Measurements from ENCODE around the gene GPX2.

GPX2 gene

GRCh38 chr14:64958743-64959142 lies 16.2 kb upstream of the GPX2 start:
- no peak for DNase-seq

DNA sequence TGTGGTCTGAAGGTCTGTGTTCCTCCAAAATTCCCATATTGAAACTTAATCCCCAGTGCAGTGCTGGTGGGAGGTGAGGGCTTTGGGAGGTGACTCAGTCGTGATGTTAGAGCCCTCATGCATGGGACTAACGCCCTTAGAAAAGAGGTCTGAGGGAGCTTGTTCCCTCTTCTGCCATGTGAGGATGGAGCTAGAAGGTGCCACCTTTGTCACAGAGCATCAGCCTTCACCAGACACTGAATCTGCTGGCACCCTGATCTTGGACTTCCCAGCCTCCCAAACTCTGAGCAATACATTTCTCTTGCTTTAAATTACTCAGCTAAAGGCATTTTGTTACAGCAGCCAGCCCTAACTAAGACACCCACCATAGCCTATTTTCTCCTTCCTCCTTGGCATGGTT lies 15.7 kb upstream of the GPX2 start:
- no peak for DNase-seq

DNA sequence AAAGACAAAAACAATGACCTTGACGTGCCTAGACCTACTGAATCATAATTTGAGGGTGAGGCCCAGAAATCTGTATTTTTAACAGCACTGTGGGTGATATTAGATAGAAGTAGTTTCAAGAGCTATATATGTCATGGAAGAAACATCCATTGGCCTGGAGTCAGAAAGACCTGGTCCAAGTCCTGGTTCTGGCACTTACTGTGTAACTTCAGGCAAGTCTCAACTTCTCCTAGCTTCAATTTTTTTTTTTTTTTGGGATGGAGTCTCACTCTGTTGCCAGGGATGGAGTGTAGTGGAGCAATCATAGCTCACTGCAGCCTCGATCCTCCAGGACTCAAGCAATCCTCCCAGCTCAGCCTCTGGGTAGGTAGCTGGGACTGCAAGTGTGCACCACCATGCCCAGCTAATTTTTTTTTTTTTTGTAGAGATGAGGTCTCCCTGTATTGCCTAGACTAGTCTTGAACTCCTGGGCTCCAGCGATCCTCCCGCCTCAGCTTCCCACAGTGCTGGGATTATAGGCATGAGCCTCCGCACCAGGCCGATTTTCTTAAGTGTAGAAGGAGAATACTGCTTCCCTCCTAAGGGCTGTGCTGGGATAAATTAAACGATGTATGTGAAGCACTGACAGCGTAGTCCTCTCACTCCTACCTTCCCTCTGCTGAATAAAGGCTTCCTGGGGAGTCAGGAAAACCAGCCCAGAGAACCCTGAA lies 14.3 kb upstream of the GPX2 start:
- no peak for DNase-seq

- no peak for DNase-seq
Observed at GRCh38 chr14:64955297-64955696, 12.8 kb upstream of the GPX2 start.

DNA sequence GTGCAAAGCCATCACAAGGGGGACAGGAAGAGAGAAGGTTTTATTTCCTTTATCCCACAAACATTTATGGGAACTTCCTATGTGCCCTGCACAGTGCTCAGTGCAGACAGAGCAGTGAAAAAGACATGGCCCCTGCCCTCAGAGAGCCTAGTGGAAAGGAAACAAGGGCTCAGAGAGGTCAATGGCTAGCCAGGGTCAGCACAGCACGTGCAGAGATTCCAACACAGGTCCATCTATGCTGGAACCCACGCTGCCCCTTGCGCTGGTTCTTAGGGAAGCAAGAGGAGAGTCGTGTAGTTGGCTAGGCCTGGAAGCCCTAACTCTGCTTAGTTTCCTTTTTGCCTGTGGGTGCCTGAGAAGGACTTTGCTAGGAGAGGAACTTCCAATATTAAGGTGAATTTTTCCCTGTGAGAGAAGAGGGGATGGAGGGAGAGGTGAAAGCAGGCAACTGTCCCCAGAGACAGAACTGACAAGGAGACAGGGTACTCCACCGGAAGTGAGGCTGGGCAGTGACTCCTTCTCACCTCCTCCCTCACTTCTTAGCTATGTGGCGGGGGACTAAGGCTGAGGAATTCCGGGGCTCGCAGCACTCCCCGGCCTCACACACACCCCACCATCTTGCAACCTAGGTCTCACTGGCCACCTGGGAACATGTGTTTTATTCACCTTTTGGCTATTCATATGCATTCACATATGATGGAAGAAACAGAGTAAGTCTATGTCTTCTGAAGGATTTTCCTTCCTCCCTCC lies 12.1 kb upstream of the GPX2 start:
- DNase-seq: no peak

- DNase-seq: no peak
Observed at GRCh38 chr14:64953661-64954060, 11.1 kb upstream of the GPX2 start.

DNA sequence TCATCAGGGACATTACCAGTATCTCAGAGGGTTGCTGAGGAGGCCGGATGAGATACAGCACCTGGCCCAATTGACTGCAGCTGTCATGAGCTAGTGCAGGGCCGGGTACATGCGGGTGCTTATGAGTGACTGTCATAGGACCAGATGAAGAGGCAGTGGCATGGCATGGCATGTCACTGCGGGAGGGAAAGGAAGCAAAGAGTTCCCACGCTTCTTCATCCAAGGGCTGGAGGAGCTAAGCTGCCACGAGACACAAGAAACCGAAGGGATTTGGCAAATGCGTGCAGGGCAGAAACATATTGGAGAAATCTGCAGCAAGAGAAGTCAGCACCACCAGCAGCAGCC lies 10.7 kb upstream of the GPX2 start:
- DNase-seq: no peak

DNA sequence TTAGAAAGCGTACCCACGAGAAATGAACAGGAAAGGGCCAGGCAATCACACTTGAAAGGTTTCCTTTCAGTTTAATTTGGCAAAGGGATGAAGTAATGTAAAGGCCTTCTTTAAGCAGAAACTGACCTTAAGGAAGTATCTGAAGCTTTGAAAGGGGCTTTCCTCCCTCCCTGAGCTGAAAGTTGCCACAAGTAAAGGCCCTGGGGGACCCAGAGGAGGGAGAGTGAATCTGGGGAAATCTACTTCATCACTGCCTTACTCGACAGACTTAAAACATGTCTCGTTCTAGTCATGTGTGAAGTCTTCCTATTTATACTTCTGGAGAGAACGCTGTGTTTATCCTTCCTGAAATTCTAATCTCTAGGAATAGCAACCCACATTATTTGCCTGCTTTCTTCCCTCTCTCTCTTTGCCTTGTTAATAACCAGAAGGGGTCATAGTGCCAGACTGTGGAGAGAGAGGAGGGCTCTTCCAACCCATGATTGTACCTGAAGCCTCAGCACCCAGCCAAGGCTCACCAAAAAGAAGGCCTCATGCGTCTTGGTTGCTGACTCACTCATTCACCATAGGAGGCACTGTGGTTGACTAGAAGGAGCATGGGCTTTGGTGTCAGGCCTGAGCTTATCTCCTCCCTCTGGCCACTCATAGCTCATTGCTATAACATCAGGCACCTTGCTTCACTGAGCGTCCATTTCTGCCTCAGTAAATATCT lies 10.2 kb upstream of the GPX2 start:
- DNase-seq: no peak

DNA sequence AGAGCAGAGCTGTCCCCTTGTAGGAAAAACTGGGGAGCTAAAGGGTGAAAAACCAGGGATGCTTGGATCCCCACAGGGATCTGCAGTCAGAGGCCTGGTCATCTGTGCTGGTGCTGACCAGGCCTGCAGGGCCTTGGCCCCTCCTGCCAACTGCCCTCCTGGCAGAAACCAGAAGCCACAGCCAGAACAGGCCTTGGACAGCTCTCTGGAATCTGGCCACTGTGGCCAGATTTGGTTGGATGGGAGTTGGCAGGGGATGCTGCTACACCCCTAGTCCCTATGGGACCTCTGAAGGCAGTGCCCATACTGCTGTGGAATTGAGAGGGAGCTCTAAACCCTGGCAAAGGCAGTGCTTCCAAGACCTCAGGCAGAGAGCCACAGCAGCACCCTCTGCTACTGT lies 9.2 kb upstream of the GPX2 start:
- DNase-seq: no peak

DNA sequence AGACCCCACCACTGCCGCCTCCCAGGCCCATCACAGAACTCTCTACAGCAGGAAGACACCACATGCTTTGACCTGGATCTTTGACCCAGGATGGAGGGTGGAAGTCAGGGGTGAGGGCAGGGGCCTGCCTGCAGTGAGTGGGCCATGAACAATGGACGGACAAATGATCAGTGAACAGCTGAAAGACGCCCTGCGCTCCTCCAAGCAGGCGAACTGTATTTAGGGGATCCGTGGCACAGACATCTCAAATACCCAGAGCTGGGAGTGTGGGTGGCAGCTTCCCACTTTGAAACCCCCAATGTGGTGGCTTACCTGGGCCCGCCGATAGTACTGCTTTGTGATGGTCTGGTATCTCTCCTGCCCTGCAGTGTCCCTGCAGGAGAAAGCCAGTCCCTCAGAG lies 8.7 kb upstream of the GPX2 start:
- DNase-seq: no peak

DNA sequence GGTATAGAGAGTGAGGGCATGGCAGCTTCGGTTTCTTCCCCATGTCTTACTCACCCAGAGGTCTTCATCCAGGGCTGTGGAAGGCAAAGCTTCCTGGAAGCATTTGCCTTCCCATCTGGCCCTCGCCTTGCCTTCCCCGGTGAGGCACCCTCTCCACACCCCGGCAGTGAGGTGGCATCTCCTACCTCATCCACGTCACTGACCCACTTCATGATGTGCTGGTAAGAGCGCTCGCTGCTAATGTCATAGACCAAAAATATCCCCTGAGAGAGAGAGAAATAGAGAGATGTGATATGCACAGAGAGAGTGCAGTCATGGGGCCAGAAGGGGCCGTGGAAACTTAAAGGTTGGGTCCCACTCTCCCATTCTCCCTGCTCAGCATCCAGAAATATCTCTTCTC lies 8.3 kb upstream of the GPX2 start:
- DNase-seq: no peak

DNA sequence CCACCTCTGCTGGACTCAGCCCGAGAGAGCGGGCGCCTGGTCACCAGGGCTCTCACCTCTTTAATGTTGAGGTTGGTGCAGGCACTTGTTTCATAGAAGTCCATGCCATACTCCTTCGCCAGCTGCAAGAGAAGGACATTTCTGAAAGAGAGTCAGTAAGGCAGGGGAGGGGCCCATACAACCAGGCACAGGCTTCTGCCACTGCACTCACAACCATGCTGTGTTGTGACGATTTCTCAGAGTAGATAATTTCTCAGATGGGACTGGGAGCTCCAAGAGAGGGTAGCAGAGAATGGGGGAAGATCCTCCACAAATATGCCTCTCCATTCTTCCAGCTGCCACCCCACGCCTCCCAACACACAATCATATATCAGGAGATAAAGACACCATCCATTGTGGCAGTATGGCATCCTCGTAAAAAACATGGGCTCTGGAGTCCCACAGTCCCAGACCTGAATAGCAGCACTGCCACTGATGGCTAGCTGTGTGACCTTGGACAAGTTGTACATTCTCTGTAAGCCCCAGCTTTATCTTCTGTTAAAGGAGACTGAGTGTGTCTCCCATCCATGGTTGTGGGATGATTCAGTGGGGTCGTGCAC lies 6.2 kb upstream of the GPX2 start:
- no peak for DNase-seq

DNA sequence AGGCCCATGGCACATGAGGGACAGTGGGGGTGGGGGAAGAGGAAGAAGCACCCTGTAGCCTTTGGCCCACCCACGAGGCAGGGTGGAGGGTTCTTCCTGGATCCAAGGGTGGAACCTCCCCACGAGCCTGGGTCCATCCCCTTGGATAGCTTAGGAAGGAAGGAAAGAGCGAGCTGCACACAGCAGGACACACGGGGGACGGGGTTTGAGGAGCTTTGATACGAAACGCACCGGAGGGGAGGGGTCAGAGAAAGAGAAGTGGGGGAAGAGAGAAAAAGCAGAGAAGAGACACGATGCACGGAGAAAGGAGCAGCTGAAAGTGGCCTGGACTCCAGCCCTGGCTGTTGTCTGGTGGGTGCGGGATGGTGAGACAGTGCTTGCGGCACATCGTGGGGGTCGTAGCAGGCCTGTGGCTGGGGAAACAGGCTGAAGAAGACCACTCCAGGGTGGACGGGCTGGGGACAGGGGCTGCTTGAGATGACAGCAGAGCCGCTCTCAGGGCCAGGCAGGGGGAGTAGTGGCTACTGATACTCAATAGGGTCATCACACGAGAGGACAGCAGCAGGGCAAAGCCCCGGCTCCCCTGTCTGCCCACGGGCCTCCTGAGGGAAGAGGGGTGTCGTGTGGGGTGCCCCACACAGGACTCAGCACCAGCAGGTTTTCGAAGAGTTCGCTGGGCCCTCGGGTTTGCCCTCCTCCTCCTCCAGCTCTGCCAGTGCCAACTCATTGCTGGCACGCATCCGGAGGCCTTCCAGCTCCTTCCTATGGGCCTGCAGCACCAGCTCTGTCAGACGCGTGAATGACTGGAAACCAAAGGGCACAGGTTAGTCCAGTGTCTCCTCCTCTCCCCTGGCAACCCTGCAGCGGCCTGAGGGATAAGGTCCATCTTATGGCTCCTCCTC lies 5.4 kb upstream of the GPX2 start:
- DNase-seq: no peak

- no peak for DNase-seq
Observed at GRCh38 chr14:64946310-64947045, 3.9 kb upstream of the GPX2 start.

DNA sequence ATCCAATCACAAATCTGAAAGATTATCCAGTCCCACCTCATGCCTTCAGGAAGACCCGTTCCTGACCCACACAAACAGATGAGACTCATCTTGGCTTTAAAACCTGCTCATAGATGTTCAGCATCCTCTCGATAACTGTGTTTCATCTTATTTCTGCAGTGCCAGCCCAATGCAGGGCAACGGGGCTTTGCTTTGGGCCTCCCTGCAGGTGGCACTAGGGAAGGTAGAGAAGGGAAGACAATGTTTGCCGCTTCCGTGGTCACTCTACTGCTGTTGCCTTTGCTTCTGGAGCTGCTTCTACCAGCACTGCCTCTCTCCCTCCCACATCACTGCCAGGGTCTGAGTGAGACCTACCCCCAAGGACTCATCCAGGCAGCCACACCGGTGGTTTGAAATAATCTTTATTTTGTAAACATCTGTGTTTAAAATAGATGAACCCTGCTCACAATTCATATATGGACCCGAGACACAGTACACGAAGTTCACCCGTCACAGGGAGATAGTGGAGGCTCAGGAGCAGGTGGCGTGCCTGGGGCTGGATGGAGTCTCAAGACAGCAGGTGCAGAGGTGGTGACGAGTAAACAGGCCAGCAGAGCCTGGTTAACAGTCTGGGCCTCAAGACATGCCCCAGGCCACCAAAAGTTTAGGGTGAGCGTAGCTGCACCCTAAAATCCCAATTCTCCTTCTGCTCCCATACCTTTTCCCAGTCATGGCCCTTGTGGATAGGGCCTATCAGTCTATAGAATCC lies 3.1 kb upstream of the GPX2 start:
- no peak for DNase-seq

DNA sequence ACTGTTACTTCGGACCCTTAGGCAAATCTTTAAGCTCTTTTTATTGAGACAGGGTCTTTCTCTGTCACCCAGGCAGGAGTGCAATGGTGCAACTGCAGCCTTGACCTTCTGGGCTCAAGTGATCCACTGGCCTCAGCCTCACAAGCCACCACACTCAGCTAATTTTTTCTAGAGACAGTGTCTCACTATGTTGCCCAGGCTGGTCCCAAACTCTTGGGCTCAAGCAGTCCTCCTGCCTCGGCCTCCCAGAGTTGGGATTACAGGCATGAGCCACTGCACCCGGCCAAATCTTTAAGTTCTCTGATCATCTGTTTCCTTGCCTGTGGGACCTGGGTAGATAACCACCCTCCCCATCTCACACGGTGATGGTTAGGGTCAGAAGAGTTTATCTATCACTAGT lies 2.3 kb upstream of the GPX2 start:
- no peak for DNase-seq

GRCh38 chr14:64944041-64944440 lies 1.5 kb upstream of the GPX2 start:
- DNase-seq: no peak

GRCh38 chr14:64943556-64943955 lies 1.0 kb upstream of the GPX2 start:
- no peak for DNase-seq

DNA sequence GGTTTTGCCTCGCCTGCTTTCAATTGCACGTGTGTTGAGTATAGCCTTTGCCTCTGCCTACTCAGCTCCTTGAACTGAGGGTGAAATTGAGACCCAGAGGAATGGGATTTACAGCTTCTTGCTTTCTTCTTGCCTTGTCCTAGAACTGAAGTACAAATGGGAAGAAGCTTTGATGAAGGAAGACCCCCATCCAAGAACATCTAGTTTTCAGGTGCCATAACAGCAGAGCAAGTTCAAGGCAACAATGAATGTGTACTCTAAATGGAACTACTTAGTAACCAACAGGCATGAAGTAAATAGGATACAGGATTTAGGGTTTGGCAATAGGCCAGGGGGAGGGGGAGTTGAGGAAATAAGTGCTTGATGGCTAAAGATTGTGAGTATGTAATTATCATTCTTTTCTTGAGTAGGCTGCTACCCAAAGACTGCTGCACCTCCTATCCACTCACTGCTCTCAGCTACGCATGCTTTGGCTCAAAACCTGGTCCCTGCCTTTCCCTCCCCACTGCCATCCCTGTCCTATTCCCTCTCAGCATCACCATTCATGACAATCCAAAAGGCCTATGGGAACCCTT lies 2.1 kb downstream of the GPX2 start:
- no peak for DNase-seq

GRCh38 chr14:64939817-64940190 lies 2.7 kb downstream of the GPX2 start:
- no peak for DNase-seq

Data from SIG-M5 (cell line).